ENCODE results near the gene ELAC2. TPM values are rescaled to one million over a fixed set of nuclear protein-coding genes. Genes with fewer than 3 reads are reported as not detected.
A peak's percentile ranks its signal among the peaks of the same experiment; 100 is the strongest.

ELAC2 gene
- total RNA-seq, 4 donors from 2014 or later, result 85.7 to 143 (median 87.1) TPM

- Histone ChIP-seq H3K4me3 (no peak overlapping the region), H3K27me3 (no peaks in the 10 kb centered on the region), H3K27ac (no peak overlapping the region), H3K4me1 (peaks cover 14% of the 10 kb centered on the region), H3K36me3 (no peaks in the 10 kb centered on the region), H3K9me3 (no peaks in the 10 kb centered on the region)
- TF ChIP-seq EP300 (IDR thresholded peaks at IDR 0.05), result no peak
- TF ChIP-seq POLR2A (IDR thresholded peaks at IDR 0.05), result no peak
- TF ChIP-seq CTCF (IDR thresholded peaks at IDR 0.05), result no peak
- 57% methylated on average over 2 of the region's 2 CpGs for WGBS
- no peak for DNase-seq (ENCODE audit: low spot score in 2 of 2)
These were observed 11.5 kb upstream of the ELAC2 start for GRCh38 chr17:13029340-13029739.

- DNase-seq (ENCODE audit: low spot score in 2 of 2), result no peak
- H3K27ac ChIP-seq, result no peak overlapping the region
- TF ChIP-seq POLR2A (IDR thresholded peaks at IDR 0.05) (no peak), CTCF (IDR thresholded peaks at IDR 0.05) (no peak), POLR2AphosphoS5 (IDR thresholded peaks at IDR 0.05) (no peak), EP300 (IDR thresholded peaks at IDR 0.05) (no peak)
- 77% methylated on average over 5 of the region's 5 CpGs for WGBS
- no peaks in the 10 kb centered on the region for H3K27me3 ChIP-seq
- H3K9me3 ChIP-seq, result no peaks in the 10 kb centered on the region
- H3K4me1 ChIP-seq, result peaks cover 18% of the 10 kb centered on the region
- no peak overlapping the region for H3K4me3 ChIP-seq
- no peaks in the 10 kb centered on the region for H3K36me3 ChIP-seq
These were observed 9.4 kb upstream of the ELAC2 start for GRCh38 chr17:13027246-13027645.

GRCh38 chr17:13025687-13026086 lies 7.9 kb upstream of the ELAC2 start:
- no peaks in the 10 kb centered on the region for H3K36me3 ChIP-seq
- H3K9me3 ChIP-seq, result no peaks in the 10 kb centered on the region
- H3K27ac ChIP-seq, result no peak overlapping the region
- DNase-seq (ENCODE audit: low spot score in 2 of 2), result no peak
- no peak overlapping the region for H3K4me3 ChIP-seq
- no peak for TF ChIP-seq POLR2AphosphoS5 (IDR thresholded peaks at IDR 0.05)
- TF ChIP-seq EP300 (IDR thresholded peaks at IDR 0.05), result no peak
- TF ChIP-seq CTCF (IDR thresholded peaks at IDR 0.05), result no peak
- TF ChIP-seq POLR2A (IDR thresholded peaks at IDR 0.05), result no peak
- H3K4me1 ChIP-seq, result peaks cover 9% of the 10 kb centered on the region
- no peaks in the 10 kb centered on the region for H3K27me3 ChIP-seq

- H3K27me3 ChIP-seq, result no peaks in the 10 kb centered on the region
- no peaks in the 10 kb centered on the region for H3K36me3 ChIP-seq
- peaks cover 7% of the 10 kb centered on the region for H3K4me1 ChIP-seq
- no peaks in the 10 kb centered on the region for H3K9me3 ChIP-seq
- TF ChIP-seq POLR2A (IDR thresholded peaks at IDR 0.05), result no peak
- TF ChIP-seq POLR2AphosphoS5 (IDR thresholded peaks at IDR 0.05), result no peak
- no peak for TF ChIP-seq EP300 (IDR thresholded peaks at IDR 0.05)
- no peak for TF ChIP-seq CTCF (IDR thresholded peaks at IDR 0.05)
- no peak overlapping the region for H3K27ac ChIP-seq
- no peak overlapping the region for H3K4me3 ChIP-seq
- DNase-seq (ENCODE audit: low spot score in 2 of 2), result no peak
- 54% methylated on average over 5 of the region's 5 CpGs for WGBS
These were observed 7.4 kb upstream of the ELAC2 start for GRCh38 chr17:13025258-13025627.

- WGBS, result 24% methylated on average over 19 of the region's 19 CpGs
- H3K9me3 ChIP-seq, result no peaks in the 10 kb centered on the region
- H3K4me1 ChIP-seq, result peaks cover 7% of the 10 kb centered on the region
- H3K4me3 ChIP-seq, result no peak overlapping the region
- TF ChIP-seq POLR2A (IDR thresholded peaks at IDR 0.05) (no peak), POLR2AphosphoS5 (IDR thresholded peaks at IDR 0.05) (no peak), EP300 (IDR thresholded peaks at IDR 0.05) (no peak), CTCF (IDR thresholded peaks at IDR 0.05) (peak; percentile 65 to 99)
- H3K27ac ChIP-seq, result no peak overlapping the region
- no peaks in the 10 kb centered on the region for H3K27me3 ChIP-seq
- H3K36me3 ChIP-seq, result no peaks in the 10 kb centered on the region
- DNase-seq (ENCODE audit: low spot score in 2 of 2), result peak in 1 of 2 donors; percentile 71
These were observed 6.9 kb upstream of the ELAC2 start for GRCh38 chr17:13024526-13025257.
